Measurements from ENCODE around the gene TAAR2. TPM values are rescaled to one million over a fixed set of nuclear protein-coding genes. Genes with fewer than 3 reads are reported as not detected.

TAAR2 gene
- total and polyA plus RNA-seq, 2 donors (not counting 1 experiment from before 2014, with no cell fraction given) = not detected

GRCh38 chr6:132671295-132671694 lies 47.2 kb upstream of the TAAR2 start:
- Mint-ChIP-seq H3K9me3 (ENCODE audit: insufficient read depth) (no peaks in the 10 kb centered on the region), H3K4me3 (no peak overlapping the region), H3K27me3 (peaks cover 3% of the 10 kb centered on the region), H3K27ac (no peak overlapping the region), H3K4me1 (peaks cover 6% of the 10 kb centered on the region)
- ATAC-seq (ENCODE audit: low read depth) (no peak), DNase-seq (no peak)
- 100% methylated on average over 1 of the region's 1 CpG for WGBS (ENCODE audit: insufficient coverage)
- ChIA-PET POLR2A (no interaction called here), CTCF (interaction anchor here (0.9 to 8.8 kb wide), 14 partner anchors 9 to 1252 kb away, joined by 3 to 144 read pairs (median 4); partner anchors contain the start of genes SLC18B1 and TAAR1)
- Histone ChIP-seq H3K4me1 (ENCODE audit: control insufficient read depth in 2 of 2, insufficient read depth in 2 of 2, low read length in 2 of 2) (peaks cover 4 to 5% of the 10 kb centered on the region in 2 donors), H3K9me3 (ENCODE audit: control extremely low read depth in 1 of 3, control insufficient read depth in 2 of 3, insufficient read depth in 1 of 3, low read length in 2 of 3) (no peaks in the 10 kb centered on the region), H3K27me3 (replicated peaks in 1 of 4; ENCODE audit: control extremely low read depth in 1 of 4, control insufficient read depth in 3 of 4, insufficient read depth in 4 of 4, low read length in 3 of 4) (no peaks in the 10 kb centered on the region), H3K27ac (ENCODE audit: low read length in 2 of 2) (no peak overlapping the region), H3K4me3 (ENCODE audit: control extremely low read depth in 1 of 5, extremely low read depth in 1 of 5, insufficient read depth in 1 of 5, low read depth in 2 of 5, low read length in 4 of 5) (no peak overlapping the region), H3K79me2 (ENCODE audit: control insufficient read depth, insufficient read depth, low read length) (no peaks in the 10 kb centered on the region), H3K36me3 (replicated peaks in 1 of 2; ENCODE audit: control extremely low read depth in 1 of 2, control insufficient read depth in 1 of 2, extremely low read depth in 1 of 2, insufficient read depth in 2 of 2, low read length in 1 of 2) (no peaks in the 10 kb centered on the region), H3K4me2 (replicated peaks; ENCODE audit: low read depth, low read length, poor library complexity, severe bottlenecking) (no peak overlapping the region), H4K20me1 (ENCODE audit: control insufficient read depth, insufficient read depth, low read length, poor library complexity, severe bottlenecking) (no peaks in the 10 kb centered on the region), H3K9ac (ENCODE audit: low read length) (no peak overlapping the region), H2AFZ (ENCODE audit: insufficient read depth, low read depth, low read length, poor library complexity, severe bottlenecking) (no peak overlapping the region)
- TF ChIP-seq CTCF (IDR thresholded peaks at IDR 0.05) = no peak
- no peak for TF ChIP-seq EZH2 (IDR thresholded peaks at IDR 0.05; ENCODE audit: borderline replicate concordance, insufficient read depth, low read depth, low read length, poor library complexity, severe bottlenecking)
- intact Hi-C loops (cut with micrococcal nuclease) = no loop called here

- Histone ChIP-seq H3K9me3 (ENCODE audit: control extremely low read depth in 1 of 3, control insufficient read depth in 2 of 3, insufficient read depth in 1 of 3, low read length in 2 of 3) (no peaks in the 10 kb centered on the region), H3K27ac (ENCODE audit: low read length in 2 of 2) (no peak overlapping the region), H3K36me3 (replicated peaks in 1 of 2; ENCODE audit: control extremely low read depth in 1 of 2, control insufficient read depth in 1 of 2, extremely low read depth in 1 of 2, insufficient read depth in 2 of 2, low read length in 1 of 2) (no peaks in the 10 kb centered on the region), H3K79me2 (ENCODE audit: control insufficient read depth, insufficient read depth, low read length) (no peaks in the 10 kb centered on the region), H3K4me3 (ENCODE audit: control extremely low read depth in 1 of 5, extremely low read depth in 1 of 5, insufficient read depth in 1 of 5, low read depth in 2 of 5, low read length in 4 of 5) (no peak overlapping the region), H3K4me2 (replicated peaks; ENCODE audit: low read depth, low read length, poor library complexity, severe bottlenecking) (peak overlapping the region; percentile 49), H4K20me1 (ENCODE audit: control insufficient read depth, insufficient read depth, low read length, poor library complexity, severe bottlenecking) (no peaks in the 10 kb centered on the region), H3K9ac (ENCODE audit: low read length) (no peak overlapping the region), H2AFZ (ENCODE audit: insufficient read depth, low read depth, low read length, poor library complexity, severe bottlenecking) (peak overlapping the region; percentile 64), H3K4me1 (ENCODE audit: control insufficient read depth in 2 of 2, insufficient read depth in 2 of 2, low read length in 2 of 2) (peaks cover 4 to 5% of the 10 kb centered on the region in 2 donors), H3K27me3 (replicated peaks in 1 of 4; ENCODE audit: control extremely low read depth in 1 of 4, control insufficient read depth in 3 of 4, insufficient read depth in 4 of 4, low read length in 3 of 4) (no peaks in the 10 kb centered on the region)
- DNase-seq (peak; percentile 61), ATAC-seq (ENCODE audit: low read depth) (peak; percentile 60)
- peak overlapping the region; percentile 44 for H3K4me3 Mint-ChIP-seq
- ChIA-PET POLR2A (interaction anchor here (0.7 kb wide), 1 partner anchor 128 kb away, joined by 7 read pairs; no protein-coding TSS in a partner anchor), CTCF (interaction anchor here (0.6 to 8.8 kb wide), 38 partner anchors 10 to 1254 kb away, joined by 3 to 144 read pairs (median 4); partner anchors contain the start of genes SLC18B1 and TAAR1)
- H3K4me1 Mint-ChIP-seq = peaks cover 6% of the 10 kb centered on the region
- 0% methylated on average over 2 of the region's 4 CpGs for WGBS (ENCODE audit: insufficient coverage)
- no peaks in the 10 kb centered on the region for H3K27me3 Mint-ChIP-seq
- H3K9me3 Mint-ChIP-seq (ENCODE audit: insufficient read depth) = no peaks in the 10 kb centered on the region
- peak; percentile 79 for TF ChIP-seq CTCF (IDR thresholded peaks at IDR 0.05)
- TF ChIP-seq EZH2 (IDR thresholded peaks at IDR 0.05; ENCODE audit: borderline replicate concordance, insufficient read depth, low read depth, low read length, poor library complexity, severe bottlenecking) = no peak
- peak overlapping the region; percentile 0 for H3K27ac Mint-ChIP-seq
- intact Hi-C loops (cut with micrococcal nuclease) = loop anchor here (1.0 to 10.0 kb wide), 7 partner anchors 99 to 1245 kb away; partner anchors contain the start of gene RPS12
Measured at GRCh38 chr6:132669690-132670291, 45.7 kb upstream of the TAAR2 start.

Measured in B cell (primary cell).